ENCODE data around the gene PPP3R1.

PPP3R1 gene

GRCh38 chr2:68245672-68246071 lies 6.7 kb downstream of the PPP3R1 start:
- peaks cover 14% of the 10 kb centered on the region for H3K36me3 ChIP-seq (ENCODE audit: control insufficient read depth, insufficient read depth, low read length)
- H3K27ac ChIP-seq (ENCODE audit: low read depth, low read length): no peak overlapping the region
- no peak overlapping the region for H3K9ac ChIP-seq (ENCODE audit: low read depth, low read length)
- H3K4me1 ChIP-seq (ENCODE audit: control insufficient read depth, insufficient read depth, low read length): peaks cover 57% of the 10 kb centered on the region
- H3K9me3 ChIP-seq (ENCODE audit: control insufficient read depth, insufficient read depth, low read length): no peaks in the 10 kb centered on the region
- H3K4me3 ChIP-seq (ENCODE audit: low read depth, low read length): no peak overlapping the region
- no peaks in the 10 kb centered on the region for H3K27me3 ChIP-seq (ENCODE audit: control insufficient read depth, insufficient read depth, low read length)

GRCh38 chr2:68245066-68245465 lies 7.3 kb downstream of the PPP3R1 start:
- peaks cover 14% of the 10 kb centered on the region for H3K36me3 ChIP-seq (ENCODE audit: control insufficient read depth, insufficient read depth, low read length)
- H3K4me3 ChIP-seq (ENCODE audit: low read depth, low read length): no peak overlapping the region
- no peaks in the 10 kb centered on the region for H3K27me3 ChIP-seq (ENCODE audit: control insufficient read depth, insufficient read depth, low read length)
- H3K9me3 ChIP-seq (ENCODE audit: control insufficient read depth, insufficient read depth, low read length): no peaks in the 10 kb centered on the region
- no peak overlapping the region for H3K27ac ChIP-seq (ENCODE audit: low read depth, low read length)
- H3K4me1 ChIP-seq (ENCODE audit: control insufficient read depth, insufficient read depth, low read length): peaks cover 57% of the 10 kb centered on the region
- no peak overlapping the region for H3K9ac ChIP-seq (ENCODE audit: low read depth, low read length)

DNA sequence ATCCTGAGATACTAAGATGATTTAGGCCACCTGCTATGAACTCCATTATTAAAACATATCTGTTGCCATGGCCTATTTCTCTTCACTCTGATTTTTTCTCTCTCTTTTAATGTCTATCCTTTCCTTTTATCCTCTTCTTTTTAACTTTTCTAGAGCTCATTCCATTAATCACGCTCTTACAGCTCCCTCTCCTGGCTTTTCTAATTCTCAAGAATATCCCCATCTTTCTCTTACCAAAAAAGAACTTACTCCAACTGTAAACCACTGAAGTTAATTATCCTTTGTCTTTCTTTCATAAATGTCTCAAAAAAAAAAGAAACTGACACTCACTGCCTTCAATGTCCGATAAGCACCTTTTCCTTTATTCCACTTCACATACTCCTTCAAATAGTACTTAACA lies 7.9 kb downstream of the PPP3R1 start:
- Histone ChIP-seq H3K4me3 (ENCODE audit: low read depth, low read length) (no peak overlapping the region), H3K27me3 (ENCODE audit: control insufficient read depth, insufficient read depth, low read length) (no peaks in the 10 kb centered on the region), H3K9me3 (ENCODE audit: control insufficient read depth, insufficient read depth, low read length) (no peaks in the 10 kb centered on the region), H3K27ac (ENCODE audit: low read depth, low read length) (no peak overlapping the region), H3K9ac (ENCODE audit: low read depth, low read length) (no peak overlapping the region), H3K4me1 (ENCODE audit: control insufficient read depth, insufficient read depth, low read length) (peaks cover 58% of the 10 kb centered on the region), H3K36me3 (ENCODE audit: control insufficient read depth, insufficient read depth, low read length) (peaks cover 14% of the 10 kb centered on the region)

GRCh38 chr2:68241732-68242131 lies 10.6 kb downstream of the PPP3R1 start:
- Histone ChIP-seq H3K36me3 (ENCODE audit: control insufficient read depth, insufficient read depth, low read length) (peaks cover 7% of the 10 kb centered on the region), H3K9ac (ENCODE audit: low read depth, low read length) (no peak overlapping the region), H3K27me3 (ENCODE audit: control insufficient read depth, insufficient read depth, low read length) (no peaks in the 10 kb centered on the region), H3K4me1 (ENCODE audit: control insufficient read depth, insufficient read depth, low read length) (peaks cover 60% of the 10 kb centered on the region), H3K4me3 (ENCODE audit: low read depth, low read length) (no peak overlapping the region), H3K27ac (ENCODE audit: low read depth, low read length) (no peak overlapping the region), H3K9me3 (ENCODE audit: control insufficient read depth, insufficient read depth, low read length) (no peaks in the 10 kb centered on the region)

- peaks cover 66% of the 10 kb centered on the region for H3K4me1 ChIP-seq (ENCODE audit: control insufficient read depth, insufficient read depth, low read length)
- no peak overlapping the region for H3K27ac ChIP-seq (ENCODE audit: low read depth, low read length)
- H3K27me3 ChIP-seq (ENCODE audit: control insufficient read depth, insufficient read depth, low read length): no peaks in the 10 kb centered on the region
- H3K4me3 ChIP-seq (ENCODE audit: low read depth, low read length): no peak overlapping the region
- no peaks in the 10 kb centered on the region for H3K9me3 ChIP-seq (ENCODE audit: control insufficient read depth, insufficient read depth, low read length)
- H3K36me3 ChIP-seq (ENCODE audit: control insufficient read depth, insufficient read depth, low read length): peaks cover 7% of the 10 kb centered on the region
- no peak overlapping the region for H3K9ac ChIP-seq (ENCODE audit: low read depth, low read length)
Measured at GRCh38 chr2:68240446-68240845, 11.9 kb downstream of the PPP3R1 start.

DNA sequence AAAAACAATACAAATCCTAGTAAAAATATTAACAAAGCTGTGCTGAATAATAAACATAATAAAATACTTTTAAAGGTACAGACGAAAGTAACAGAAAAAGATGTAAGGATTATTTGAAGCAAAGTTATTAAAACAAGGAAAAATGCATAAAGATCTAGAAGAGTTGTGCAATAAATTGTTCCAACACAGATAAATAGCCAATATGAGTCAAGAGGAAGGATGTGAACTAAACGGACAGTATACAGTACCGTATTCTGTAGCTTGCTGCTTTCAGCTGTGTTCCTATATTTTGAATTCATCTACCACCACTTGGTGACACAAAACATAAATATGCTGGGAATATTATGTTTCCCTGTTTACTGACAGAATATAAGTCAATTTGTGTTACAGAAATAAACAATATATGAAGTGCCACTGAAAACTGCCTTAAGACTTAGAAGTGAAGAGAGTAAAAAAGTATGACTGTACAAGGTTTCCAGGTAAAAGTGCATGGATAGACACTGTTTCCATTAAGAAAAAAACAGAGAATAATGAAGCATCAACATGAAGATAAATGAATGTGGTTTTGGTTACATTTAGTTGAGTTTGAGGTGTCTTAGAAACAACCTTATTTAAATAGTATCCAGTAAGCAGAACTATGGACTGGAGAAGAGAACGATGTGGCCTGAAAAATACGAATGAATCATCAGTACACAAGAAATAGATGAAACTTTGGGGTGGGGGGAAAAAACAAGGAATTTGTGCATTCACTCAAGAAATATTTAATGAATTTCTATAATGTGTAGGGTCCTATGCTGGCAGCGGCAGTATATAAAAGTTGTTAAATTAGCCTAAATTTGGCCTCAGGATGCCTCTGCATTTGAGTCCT lies 13.1 kb downstream of the PPP3R1 start:
- no peak overlapping the region for H3K27ac ChIP-seq (ENCODE audit: low read depth, low read length)
- H3K9ac ChIP-seq (ENCODE audit: low read depth, low read length): no peak overlapping the region
- H3K36me3 ChIP-seq (ENCODE audit: control insufficient read depth, insufficient read depth, low read length): peaks cover 3% of the 10 kb centered on the region; the same call in 1 of the 2 replicates
- H3K4me1 ChIP-seq (ENCODE audit: control insufficient read depth, insufficient read depth, low read length): peaks cover 63% of the 10 kb centered on the region
- H3K27me3 ChIP-seq (ENCODE audit: control insufficient read depth, insufficient read depth, low read length): no peaks in the 10 kb centered on the region
- no peaks in the 10 kb centered on the region for H3K9me3 ChIP-seq (ENCODE audit: control insufficient read depth, insufficient read depth, low read length)
- H3K4me3 ChIP-seq (ENCODE audit: low read depth, low read length): no peak overlapping the region

- Histone ChIP-seq H3K4me3 (ENCODE audit: low read depth, low read length) (no peak overlapping the region), H3K4me1 (ENCODE audit: control insufficient read depth, insufficient read depth, low read length) (peaks cover 59% of the 10 kb centered on the region)
Measured at GRCh38 chr2:68237976-68238580, 14.3 kb downstream of the PPP3R1 start.

DNA sequence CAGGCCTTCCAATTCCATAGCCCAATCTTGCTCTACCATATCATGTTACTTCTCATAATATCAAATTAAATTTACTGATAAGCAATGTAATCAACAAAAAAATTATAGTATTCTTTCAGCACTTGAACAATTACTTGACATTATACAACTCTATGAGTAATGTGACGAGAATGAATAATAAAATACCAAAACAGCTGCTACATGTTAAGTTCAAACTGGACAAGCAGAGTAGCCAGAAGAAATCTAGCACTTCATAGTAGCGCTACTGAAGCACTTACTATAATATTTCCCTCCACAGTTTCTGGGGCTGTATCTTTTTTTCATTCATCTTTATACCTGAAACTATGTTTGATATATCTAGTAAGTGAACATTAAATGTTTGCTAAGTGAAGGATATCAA lies 14.9 kb downstream of the PPP3R1 start:
- peaks cover 3% of the 10 kb centered on the region; the same call in 1 of the 2 replicates for H3K36me3 ChIP-seq (ENCODE audit: control insufficient read depth, insufficient read depth, low read length)
- H3K9me3 ChIP-seq (ENCODE audit: control insufficient read depth, insufficient read depth, low read length): no peaks in the 10 kb centered on the region
- no peak overlapping the region for H3K27ac ChIP-seq (ENCODE audit: low read depth, low read length)
- peaks cover 59% of the 10 kb centered on the region for H3K4me1 ChIP-seq (ENCODE audit: control insufficient read depth, insufficient read depth, low read length)
- H3K27me3 ChIP-seq (ENCODE audit: control insufficient read depth, insufficient read depth, low read length): no peaks in the 10 kb centered on the region
- H3K9ac ChIP-seq (ENCODE audit: low read depth, low read length): no peak overlapping the region
- H3K4me3 ChIP-seq (ENCODE audit: low read depth, low read length): no peak overlapping the region

More at GRCh38 chr2:68237976-68238580, 14.3 kb downstream of the PPP3R1 start:
- H3K9ac ChIP-seq (ENCODE audit: low read depth, low read length): no peak overlapping the region
- no peaks in the 10 kb centered on the region for H3K9me3 ChIP-seq (ENCODE audit: control insufficient read depth, insufficient read depth, low read length)
- no peak overlapping the region for H3K27ac ChIP-seq (ENCODE audit: low read depth, low read length)
- H3K36me3 ChIP-seq (ENCODE audit: control insufficient read depth, insufficient read depth, low read length): peaks cover 3% of the 10 kb centered on the region; the same call in 1 of the 2 replicates
- H3K27me3 ChIP-seq (ENCODE audit: control insufficient read depth, insufficient read depth, low read length): no peaks in the 10 kb centered on the region

DNA sequence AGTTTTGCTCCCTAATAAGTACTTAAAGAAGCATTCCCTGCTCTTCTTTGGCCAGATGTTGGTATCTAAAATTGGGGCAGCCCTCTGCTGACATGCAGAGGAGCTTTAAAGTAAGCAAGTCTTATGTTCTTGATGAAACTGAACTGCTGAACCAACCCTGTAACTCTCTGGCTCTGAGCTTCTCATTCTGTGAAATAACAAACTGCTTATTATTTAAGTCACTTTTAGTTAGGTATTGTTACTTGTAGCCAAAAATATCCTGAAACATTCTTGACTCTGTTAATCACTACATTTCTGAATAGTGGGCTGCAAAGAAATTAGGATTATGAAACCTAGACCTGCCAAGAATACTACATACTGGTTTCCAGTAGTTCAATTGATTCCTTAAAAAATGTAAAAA lies 15.5 kb downstream of the PPP3R1 start:
- peaks cover 59% of the 10 kb centered on the region for H3K4me1 ChIP-seq (ENCODE audit: control insufficient read depth, insufficient read depth, low read length)
- no peak overlapping the region for H3K27ac ChIP-seq (ENCODE audit: low read depth, low read length)
- no peak overlapping the region for H3K4me3 ChIP-seq (ENCODE audit: low read depth, low read length)
- no peaks in the 10 kb centered on the region for H3K9me3 ChIP-seq (ENCODE audit: control insufficient read depth, insufficient read depth, low read length)
- H3K36me3 ChIP-seq (ENCODE audit: control insufficient read depth, insufficient read depth, low read length): peaks cover 2% of the 10 kb centered on the region; the same call in 1 of the 2 replicates
- H3K27me3 ChIP-seq (ENCODE audit: control insufficient read depth, insufficient read depth, low read length): no peaks in the 10 kb centered on the region
- no peak overlapping the region for H3K9ac ChIP-seq (ENCODE audit: low read depth, low read length)

DNA sequence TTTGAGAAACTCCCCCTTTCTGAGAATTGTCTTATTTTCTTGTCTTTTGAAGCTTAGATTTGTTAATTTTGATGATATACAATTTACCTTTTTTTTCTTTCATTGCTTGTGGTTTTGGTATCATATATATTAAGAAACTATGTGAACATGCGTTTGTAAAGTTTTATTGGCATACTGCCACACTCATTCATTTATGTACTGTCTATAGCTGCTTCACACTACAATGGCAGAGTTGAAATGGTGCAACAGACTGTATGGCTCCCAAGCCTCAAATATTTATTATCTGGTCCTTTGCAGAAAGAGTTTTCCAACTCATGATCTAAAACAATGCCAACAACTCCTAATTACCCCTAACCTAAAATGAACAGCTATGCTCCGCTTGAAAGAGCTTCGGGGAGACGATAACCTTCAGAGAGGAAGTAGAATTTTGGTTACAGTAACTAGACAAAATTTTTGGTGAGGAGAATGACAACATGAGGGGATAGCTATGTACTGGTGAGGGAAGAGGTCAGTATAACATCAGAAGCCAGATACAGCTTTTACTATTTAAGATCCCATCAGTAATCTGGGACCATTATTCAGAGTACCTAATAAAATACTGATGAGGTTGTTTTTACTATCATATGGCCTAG lies 16.1 kb downstream of the PPP3R1 start:
- Histone ChIP-seq H3K9me3 (ENCODE audit: control insufficient read depth, insufficient read depth, low read length) (no peaks in the 10 kb centered on the region), H3K27ac (ENCODE audit: low read depth, low read length) (no peak overlapping the region), H3K4me3 (ENCODE audit: low read depth, low read length) (no peak overlapping the region), H3K9ac (ENCODE audit: low read depth, low read length) (no peak overlapping the region), H3K4me1 (ENCODE audit: control insufficient read depth, insufficient read depth, low read length) (peaks cover 55% of the 10 kb centered on the region), H3K27me3 (ENCODE audit: control insufficient read depth, insufficient read depth, low read length) (no peaks in the 10 kb centered on the region), H3K36me3 (ENCODE audit: control insufficient read depth, insufficient read depth, low read length) (no peaks in the 10 kb centered on the region)

GRCh38 chr2:68235090-68235489 lies 17.2 kb downstream of the PPP3R1 start:
- no peak overlapping the region for H3K4me3 ChIP-seq (ENCODE audit: low read depth, low read length)
- no peaks in the 10 kb centered on the region for H3K27me3 ChIP-seq (ENCODE audit: control insufficient read depth, insufficient read depth, low read length)
- H3K9ac ChIP-seq (ENCODE audit: low read depth, low read length): no peak overlapping the region
- peaks cover 54% of the 10 kb centered on the region for H3K4me1 ChIP-seq (ENCODE audit: control insufficient read depth, insufficient read depth, low read length)
- H3K9me3 ChIP-seq (ENCODE audit: control insufficient read depth, insufficient read depth, low read length): no peaks in the 10 kb centered on the region
- no peak overlapping the region for H3K27ac ChIP-seq (ENCODE audit: low read depth, low read length)
- no peaks in the 10 kb centered on the region for H3K36me3 ChIP-seq (ENCODE audit: control insufficient read depth, insufficient read depth, low read length)
